H9 (cell line): ENCODE results near the gene CDC25B. TPM values are rescaled to one million over a fixed set of nuclear protein-coding genes. Genes with fewer than 3 reads are reported as not detected.

Source experiments
- DNase-seq: peaks from one replicate; pipeline ENCODE4 v3.0.0-alpha.2; 2017
- H2AFZ ChIP-seq: one replicate; pipeline ENCODE4 v1.6.1; 2013; ENCODE audit warnings: mild to moderate bottlenecking, low read length, control low read depth, moderate library complexity
- H2AK5ac ChIP-seq: 2 replicates; pipeline ENCODE4 v1.6.1; 2013; ENCODE audit warnings: low read length, control low read depth, mixed read lengths; ENCODE audit not compliant: insufficient read length
- H2BK120ac ChIP-seq: one replicate; pipeline ENCODE4 v1.6.1; 2013; ENCODE audit warnings: low read depth, mild to moderate bottlenecking, low read length, control low read depth, inconsistent platforms; ENCODE audit not compliant: poor library complexity, severe bottlenecking
- H2BK12ac ChIP-seq: 2 replicates; pipeline ENCODE4 v1.6.1; 2013; ENCODE audit warnings: low read length, control low read depth, mixed read lengths, low read depth; ENCODE audit not compliant: insufficient read length
- H2BK15ac ChIP-seq: 2 replicates; pipeline ENCODE4 v1.6.1; 2013; ENCODE audit warnings: low read depth, low read length, control low read depth
- H2BK20ac ChIP-seq: one replicate; pipeline ENCODE4 v1.6.1; 2013; ENCODE audit warnings: low read depth, mild to moderate bottlenecking, low read length, control low read depth, inconsistent platforms; ENCODE audit not compliant: poor library complexity, severe bottlenecking
- H2BK5ac ChIP-seq: 2 replicates; pipeline ENCODE4 v1.6.1; 2013; ENCODE audit warnings: low read length, control low read depth, mixed read lengths; ENCODE audit not compliant: insufficient read length
- H3K14ac ChIP-seq: 2 replicates; pipeline ENCODE4 v1.6.1; 2013; ENCODE audit warnings: low read length, control low read depth; ENCODE audit not compliant: insufficient read depth
- H3K18ac ChIP-seq: 2 replicates; pipeline ENCODE4 v1.6.1; 2013; ENCODE audit warnings: low read depth, mild to moderate bottlenecking, mixed read lengths, low read length, control low read depth; ENCODE audit not compliant: insufficient read length
- H3K23ac ChIP-seq: 2 replicates; pipeline ENCODE4 v1.6.1; 2013; ENCODE audit warnings: low read length, control low read depth, mixed read lengths, low read depth; ENCODE audit not compliant: insufficient read length
- H3K23me2 ChIP-seq: 2 replicates; pipeline ENCODE4 v1.6.1; 2013; ENCODE audit warnings: low read depth, mild to moderate bottlenecking, mixed read lengths, low read length, control low read depth; ENCODE audit not compliant: insufficient read length, poor library complexity, severe bottlenecking
- H3K27ac ChIP-seq: 2 replicates; pipeline ENCODE4 v1.5.1; 2013; ENCODE audit warnings: low read length, control low read depth, mixed read lengths, low read depth; ENCODE audit not compliant: insufficient read length
- H3K27me3 ChIP-seq: 2 replicates; pipeline ENCODE4 v1.6.1; 2013; ENCODE audit warnings: low read length, control low read depth, inconsistent platforms; ENCODE audit not compliant: insufficient read depth
- H3K4ac ChIP-seq: 2 replicates; pipeline ENCODE4 v1.6.1; 2013; ENCODE audit warnings: low read depth, mild to moderate bottlenecking, control low read depth, inconsistent platforms, low read length, moderate library complexity
- H3K4me1 ChIP-seq: 2 replicates; pipeline ENCODE4 v1.6.1; 2013; ENCODE audit warnings: low read length, control low read depth, inconsistent platforms; ENCODE audit not compliant: insufficient read depth
- H3K4me2 ChIP-seq: 2 replicates; pipeline ENCODE4 v1.6.1; 2013; ENCODE audit warnings: low read length, control low read depth, mixed read lengths; ENCODE audit not compliant: insufficient read length, insufficient read depth
- H3K56ac ChIP-seq: 2 replicates; pipeline ENCODE4 v1.6.1; 2013; ENCODE audit warnings: low read depth, mild to moderate bottlenecking, mixed read lengths, low read length, control low read depth; ENCODE audit not compliant: insufficient read length
- H3K79me1 ChIP-seq: 2 replicates; pipeline ENCODE4 v1.6.1; 2013; ENCODE audit warnings: low read depth, mild to moderate bottlenecking, moderate library complexity, low read length, control low read depth, inconsistent platforms; ENCODE audit not compliant: insufficient read depth, poor library complexity, severe bottlenecking
- H3K79me2 ChIP-seq: 2 replicates; pipeline ENCODE4 v1.6.1; 2013; ENCODE audit warnings: low read length, control low read depth, inconsistent platforms; ENCODE audit not compliant: insufficient read depth
- H3K9ac ChIP-seq: 2 replicates; pipeline ENCODE4 v1.6.1; 2013; ENCODE audit warnings: low read length, control low read depth, mixed read lengths; ENCODE audit not compliant: insufficient read length; ENCODE audit errors: extremely low read depth
- H3K9me3 ChIP-seq: one replicate; pipeline ENCODE4 v1.6.1; 2013; ENCODE audit warnings: low read depth, low read length, inconsistent platforms; ENCODE audit not compliant: control insufficient read depth
- H3T11ph ChIP-seq: one replicate; pipeline ENCODE4 v1.6.1; 2013; ENCODE audit warnings: mild to moderate bottlenecking, low read length, control low read depth, inconsistent platforms
- H4K20me1 ChIP-seq: one replicate; pipeline ENCODE4 v1.6.1; 2013; ENCODE audit not compliant: control insufficient read depth, insufficient read length, insufficient read depth
- H4K5ac ChIP-seq: 2 replicates; pipeline ENCODE4 v1.6.1; 2013; ENCODE audit warnings: low read depth, mild to moderate bottlenecking, mixed read lengths, low read length, control low read depth; ENCODE audit not compliant: insufficient read length
- H4K8ac ChIP-seq: replicated peaks from 2 replicates; pipeline ENCODE4 v1.6.1; 2013; ENCODE audit warnings: low read length, control low read depth, mixed read lengths, low read depth; ENCODE audit not compliant: insufficient read length
- H4K91ac ChIP-seq: 2 replicates; pipeline ENCODE4 v1.6.1; 2013; ENCODE audit warnings: low read depth, mild to moderate bottlenecking, moderate library complexity, mixed read lengths, low read length, control low read depth; ENCODE audit not compliant: insufficient read length
- H3K27ac Mint-ChIP-seq, 3 experiments: 2 replicates in 2 of 3; 3 replicates in 1 of 3; pipeline ENCODE4 v1.8.0; 2020 to 2021; ENCODE audit warnings: mixed read lengths in 3 of 3, mild to moderate bottlenecking in 1 of 3, moderate library complexity in 1 of 3
- H3K27me3 Mint-ChIP-seq: 2 replicates; pipeline ENCODE4 v1.8.0; 2021; ENCODE audit warnings: low read depth, mild to moderate bottlenecking, moderate library complexity, mixed read lengths
- H3K36me3 Mint-ChIP-seq, 3 experiments: 2 replicates in 2 of 3; 3 replicates in 1 of 3; pipeline ENCODE4 v1.8.0; 2020 to 2021; ENCODE audit warnings: low read depth in 3 of 3, mixed read lengths in 3 of 3; ENCODE audit not compliant: insufficient read depth in 1 of 3
- H3K4me1 Mint-ChIP-seq, 2 experiments: 2 replicates each; pipeline ENCODE4 v1.8.0; 2020; ENCODE audit warnings: mixed read lengths in 2 of 2
- H3K4me3 Mint-ChIP-seq, 2 experiments: 2 replicates in 1 of 2; 3 replicates in 1 of 2; pipeline ENCODE4 v1.8.0; 2020 to 2021; ENCODE audit warnings: mild to moderate bottlenecking in 2 of 2, mixed read lengths in 2 of 2, moderate library complexity in 1 of 2
- H3K9me3 Mint-ChIP-seq, 2 experiments: 2 replicates in 1 of 2; 3 replicates in 1 of 2; pipeline ENCODE4 v1.8.0; 2020; ENCODE audit warnings: mild to moderate bottlenecking in 2 of 2, mixed read lengths in 2 of 2, moderate library complexity in 1 of 2
- CTCF ChIP-seq: fragments of 200-600 bp; sonication (generic); conservative IDR thresholded peaks from 3 replicates; pipeline ENCODE4 v1.8.0; 2021; ENCODE audit warnings: antibody characterized with exemption, mild to moderate bottlenecking
- WGBS: extraction: QIAGEN DNeasy Blood & Tissue Kit; methylation state at CpG from one replicate; pipeline ENCODE4 v1.1.7; 2013; ENCODE audit warnings: missing lambda C conversion rate, low lambda C conversion rate, mixed read lengths; ENCODE audit not compliant: insufficient read length; ENCODE audit errors: extremely low coverage; 5-methylcytosine and 5-hydroxymethylcytosine counted together
- total RNA-seq: library from RNA; stranded (reverse); gene quantifications from 2 replicates; pipeline ENCODE4 v1.2.1, GENCODE V29; 2021

CDC25B gene
- total RNA-seq, 1 experiment from 2014 or later: 24.0 TPM

GRCh38 chr20:3815703-3816315 lies 19.7 kb downstream of the CDC25B start:
- Histone ChIP-seq H3K4ac (no peak overlapping the region), H4K91ac (no peak overlapping the region), H2AK5ac (no peak overlapping the region), H3K9ac (no peak overlapping the region), H3K56ac (no peak overlapping the region), H3K27me3 (no peaks in the 10 kb centered on the region), H2BK5ac (no peak overlapping the region), H2BK15ac (no peak overlapping the region), H4K8ac (no peak overlapping the region), H3K79me1 (no peaks in the 10 kb centered on the region), H2BK120ac (no peak overlapping the region), H3K14ac (no peak overlapping the region), H3T11ph (no peak overlapping the region), H3K4me1 (no peaks in the 10 kb centered on the region; the same call in 1 of the 2 replicates), H3K27ac (no peak overlapping the region), H3K23ac (no peak overlapping the region), H3K79me2 (no peaks in the 10 kb centered on the region), H4K20me1 (no peaks in the 10 kb centered on the region), H3K23me2 (no peaks in the 10 kb centered on the region), H3K4me2 (no peak overlapping the region), H2BK20ac (no peak overlapping the region), H3K18ac (no peak overlapping the region), H2BK12ac (no peak overlapping the region), H4K5ac (no peak overlapping the region), H2AFZ (no peak overlapping the region), H3K9me3 (no peaks in the 10 kb centered on the region)
- Mint-ChIP-seq H3K27me3 (peaks cover 4% of the 10 kb centered on the region), H3K9me3 (no peaks in the 10 kb centered on the region), H3K4me3 (no peak overlapping the region), H3K36me3 (no peaks in the 10 kb centered on the region; a peak in 1 of 7 replicates), H3K27ac (no peak overlapping the region), H3K4me1 (peaks cover 19 to 29% of the 10 kb centered on the region in 2 experiments)
- no CpG with 5 or more reads among the region's 9 CpGs for WGBS
- no peak for DNase-seq
- TF ChIP-seq CTCF: no peak
